HG03460 (cell line): ENCODE data around the gene SLC5A2.
A peak's percentile ranks its signal among the peaks of the same experiment; 100 is the strongest.
"Not testable (repeated sequence)": the region's sequence is repeated elsewhere in the genome, so short reads cannot be mapped to it uniquely, and the experiment has no call there.

Experiments
- ATAC-seq: cut with Tn5 transposase; IDR thresholded peaks from one replicate; pipeline ENCODE4 v1.9.1; 2021; ENCODE audit not compliant: unreplicated experiment

The SLC5A2 gene

DNA sequence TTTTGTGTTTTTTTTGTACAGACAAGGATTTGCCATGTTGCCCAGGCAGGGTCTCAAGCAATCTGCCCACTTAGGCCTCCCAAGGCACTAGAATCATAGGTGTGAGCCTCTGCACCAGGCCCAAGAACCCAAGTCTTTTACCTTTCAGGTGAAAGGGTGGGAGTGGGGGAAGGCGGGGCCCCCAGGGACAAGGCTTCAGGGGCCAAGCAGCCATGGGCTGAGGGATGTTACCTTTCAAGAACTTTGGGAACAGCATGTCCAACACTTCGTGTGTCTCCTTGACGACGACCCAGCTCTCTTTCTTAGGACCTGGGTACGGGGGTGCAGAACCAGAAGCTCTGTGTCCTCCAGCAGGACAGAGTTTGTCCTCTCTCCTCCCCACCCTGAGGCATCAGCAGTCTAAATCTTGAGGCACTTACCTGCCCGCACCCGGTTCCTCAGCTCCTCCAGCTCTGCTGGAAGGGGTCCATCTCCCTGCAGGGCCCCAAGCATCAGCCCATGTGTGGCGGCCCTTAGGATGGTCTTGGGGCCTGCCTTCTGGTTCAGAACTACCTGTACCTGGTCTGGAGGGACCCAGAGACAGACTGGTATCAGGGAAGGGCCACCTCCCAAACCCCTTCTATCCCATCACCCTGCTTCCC, 9.0 kb downstream of the SLC5A2 start:
- ATAC-seq, result no peak

DNA sequence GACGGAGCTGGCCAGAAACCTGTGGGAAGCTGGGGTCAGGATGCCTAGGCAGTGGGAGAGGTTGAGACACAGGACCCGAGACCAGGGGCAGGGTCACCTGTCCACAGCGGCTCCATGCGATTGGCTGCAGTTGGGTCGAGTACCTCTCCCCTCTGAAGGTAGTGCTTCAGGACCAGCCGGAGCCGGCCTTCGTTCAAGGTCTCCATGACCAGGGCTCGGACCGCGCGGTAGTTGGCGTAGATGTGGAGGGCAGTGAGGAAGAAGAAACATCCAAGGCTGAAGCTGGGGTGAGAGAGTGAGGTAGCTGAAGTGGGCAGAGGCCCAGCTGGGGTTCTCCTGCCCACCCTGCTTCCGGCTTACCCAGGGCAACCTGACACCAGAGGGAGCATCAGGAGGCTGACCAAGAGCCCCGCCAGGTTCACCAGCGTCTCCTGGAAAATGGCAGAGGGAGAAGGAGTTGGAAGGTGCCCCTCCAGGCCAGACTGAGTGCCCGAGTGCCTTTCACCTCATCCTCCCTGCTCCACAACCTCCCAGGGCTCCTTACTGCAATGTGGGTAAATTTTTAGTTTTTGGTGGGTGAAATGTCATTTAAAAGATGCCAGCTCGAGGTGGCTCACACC, 10.7 kb downstream of the SLC5A2 start:
- ATAC-seq, result no peak

GRCh38 chr16:31496670-31497069, 13.7 kb downstream of the SLC5A2 start:
- no peak for ATAC-seq

GRCh38 chr16:31498493-31498892, 15.6 kb downstream of the SLC5A2 start:
- no peak for ATAC-seq

- no peak for ATAC-seq
Measured at GRCh38 chr16:31499928-31500327, 17.0 kb downstream of the SLC5A2 start.

GRCh38 chr16:31501226-31501965, 18.5 kb downstream of the SLC5A2 start:
- no peak for ATAC-seq

GRCh38 chr16:31501966-31502348, 19.0 kb downstream of the SLC5A2 start:
- no peak for ATAC-seq

DNA sequence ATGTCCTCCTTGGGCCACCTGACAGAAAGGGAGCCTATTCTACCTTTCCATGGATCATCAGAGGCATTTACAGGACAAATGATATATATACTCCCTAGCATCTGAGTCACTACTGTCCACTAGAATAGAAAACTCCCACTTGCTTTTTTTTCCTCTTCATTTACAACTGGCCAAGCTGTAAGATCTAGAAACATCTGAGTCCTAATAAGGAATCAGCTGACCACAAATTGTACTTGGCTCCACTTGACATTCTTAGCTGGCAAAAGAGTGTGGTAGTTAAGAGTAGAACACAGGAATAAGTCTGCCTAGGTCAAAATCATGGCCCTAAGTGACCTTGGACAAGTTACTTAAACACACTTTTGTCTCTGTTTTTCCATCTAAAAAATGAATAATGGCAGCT, 20.1 kb downstream of the SLC5A2 start:
- ATAC-seq, result no peak

- ATAC-seq, result not testable (repeated sequence)
Measured at GRCh38 chr16:31503555-31503954, 20.6 kb downstream of the SLC5A2 start.

DNA sequence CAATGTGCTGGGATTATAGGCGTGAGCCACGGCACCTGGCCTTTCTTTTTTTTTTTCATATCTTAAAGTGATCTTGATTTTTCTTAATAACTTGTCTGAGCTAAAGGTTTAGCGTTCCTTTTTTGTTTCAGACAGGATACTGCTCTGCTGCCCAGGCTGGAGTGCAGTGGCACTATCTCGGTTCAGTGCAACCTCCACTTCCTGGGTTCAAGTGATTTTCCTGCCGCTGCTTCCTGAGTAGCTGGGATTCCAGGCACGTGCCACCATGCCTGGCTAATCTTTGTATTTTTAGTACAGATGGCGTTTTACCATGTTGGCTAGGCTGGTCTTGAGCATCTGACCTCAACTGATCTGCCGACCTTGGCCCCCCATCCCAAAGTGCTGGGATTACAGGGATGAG, 21.2 kb downstream of the SLC5A2 start:
- ATAC-seq, result no peak

DNA sequence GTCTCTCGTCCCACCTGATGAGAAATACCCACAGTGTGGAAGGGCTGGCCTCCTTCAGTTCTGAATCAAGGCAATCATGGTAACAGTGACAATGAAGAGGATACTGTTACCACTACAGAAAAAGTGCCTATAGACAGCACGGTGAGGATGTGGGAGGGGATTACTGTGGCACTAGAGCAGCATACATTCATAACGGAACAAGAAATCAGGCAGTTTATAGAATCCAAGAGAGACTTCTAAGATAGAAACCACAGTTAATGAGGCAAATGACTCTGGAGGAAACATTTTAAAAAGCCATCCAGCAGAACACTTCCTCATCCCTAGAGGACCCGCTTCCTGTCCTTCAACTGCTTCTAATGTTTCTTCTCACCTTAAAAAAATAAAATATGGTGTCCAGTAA, 22.6 kb downstream of the SLC5A2 start:
- ATAC-seq, result peak; percentile 36

DNA sequence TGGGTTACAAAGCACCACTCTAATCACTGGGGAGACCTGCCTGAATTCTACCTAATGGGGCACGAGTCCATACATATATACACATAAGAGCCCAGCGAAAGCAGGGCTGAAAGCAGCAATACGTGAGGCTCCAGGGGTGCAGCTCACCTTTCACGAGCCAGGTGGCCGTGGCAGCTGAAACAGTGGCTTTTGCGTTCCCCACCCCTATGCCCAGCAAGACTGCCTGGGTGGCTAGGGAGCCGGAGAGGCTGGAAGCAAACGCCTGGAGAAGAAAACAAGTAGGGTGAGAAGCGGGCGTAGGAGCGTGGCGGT, 24.6 kb downstream of the SLC5A2 start:
- no peak for ATAC-seq

DNA sequence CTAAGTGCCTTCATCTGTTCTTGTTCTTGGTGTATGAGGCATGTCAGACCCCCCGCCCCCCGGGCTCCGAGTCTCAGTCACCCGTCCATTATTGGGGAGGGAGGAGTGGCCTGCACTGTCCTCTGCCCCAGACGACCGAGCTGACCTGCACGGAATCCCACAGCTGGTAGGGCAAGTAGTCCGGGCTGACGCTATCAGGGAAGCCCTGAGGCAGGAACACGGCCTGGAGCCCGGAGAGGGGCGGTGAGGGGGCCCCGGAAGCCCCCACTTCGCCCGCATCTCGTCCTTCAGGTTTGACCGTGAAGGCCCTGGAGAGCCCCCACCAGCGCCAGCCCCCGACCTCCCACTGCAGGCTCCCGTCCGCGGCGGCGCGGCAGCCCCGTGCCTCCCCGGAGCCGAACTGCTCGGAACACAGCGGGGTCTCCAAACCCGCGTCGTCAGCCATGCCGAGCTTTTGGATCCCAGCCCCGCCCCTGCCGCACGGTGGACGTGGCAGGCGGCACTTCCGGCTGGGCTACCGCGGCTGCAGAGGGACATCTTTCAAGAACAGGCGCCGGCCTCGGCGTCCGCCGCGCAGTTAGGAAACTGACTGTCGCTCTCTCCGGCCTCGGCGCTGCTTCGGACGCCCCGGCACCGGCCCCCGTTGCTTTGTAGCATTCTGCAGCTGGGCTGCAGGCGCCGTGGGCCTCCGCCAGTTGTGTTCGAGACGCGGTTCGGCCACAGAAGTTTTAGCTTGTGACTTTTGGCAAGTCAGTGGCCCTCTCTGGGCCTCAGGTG, 25.2 kb downstream of the SLC5A2 start, which contains the start of gene RUSF1:
Gene RUSF1 (minus strand): TSS at position 463 of the 777 bp plus-strand sequence. CDS start 18 bp downstream, at position 445.
- ATAC-seq, result peak; percentile 88

DNA sequence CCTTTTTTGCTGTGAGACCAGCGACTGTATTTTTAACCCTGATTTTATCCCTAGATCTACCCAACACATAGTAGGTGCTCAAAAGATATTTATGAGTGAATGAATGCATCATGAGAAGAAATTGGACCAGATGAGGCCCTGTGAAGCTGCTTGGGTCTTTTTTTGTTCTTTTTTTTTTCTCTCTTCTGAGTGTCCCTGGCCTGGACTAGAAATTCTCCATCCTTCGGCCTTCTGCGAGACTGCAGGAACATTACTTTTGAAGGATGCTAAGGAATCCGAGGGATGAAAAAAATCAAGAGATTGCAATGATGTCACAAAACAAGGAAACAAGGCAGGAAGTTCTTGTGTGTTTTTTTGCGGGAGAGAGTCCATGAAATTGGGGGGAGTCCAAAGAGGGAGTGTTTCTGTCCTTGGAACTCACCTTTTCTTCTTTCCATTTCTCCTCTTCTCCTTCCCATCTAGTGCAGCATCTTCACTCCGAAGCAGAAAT, 25.8 kb downstream of the SLC5A2 start:
- ATAC-seq, result no peak

- no peak for ATAC-seq
Measured at GRCh38 chr16:31513126-31513525, 30.2 kb downstream of the SLC5A2 start.

DNA sequence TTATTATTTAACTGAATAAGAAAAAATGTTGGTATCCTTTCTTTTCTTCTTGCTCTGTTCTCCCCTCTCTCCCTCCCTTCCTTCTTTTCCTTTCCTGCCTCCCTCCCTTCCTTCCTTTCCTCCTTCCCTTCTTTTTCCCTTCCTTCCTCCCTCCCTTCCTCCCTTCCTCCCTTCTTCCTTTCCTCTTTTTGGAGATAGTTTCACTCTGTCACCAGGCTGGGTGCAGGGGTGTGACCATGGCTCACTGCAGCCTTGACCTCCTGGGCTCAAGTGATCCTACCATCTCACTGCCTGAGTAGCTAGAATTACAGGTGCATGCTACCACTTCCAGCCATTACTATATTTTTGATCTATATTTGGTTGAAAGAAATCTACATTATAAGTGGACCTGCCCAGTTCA, 31.0 kb downstream of the SLC5A2 start:
- no peak for ATAC-seq

DNA sequence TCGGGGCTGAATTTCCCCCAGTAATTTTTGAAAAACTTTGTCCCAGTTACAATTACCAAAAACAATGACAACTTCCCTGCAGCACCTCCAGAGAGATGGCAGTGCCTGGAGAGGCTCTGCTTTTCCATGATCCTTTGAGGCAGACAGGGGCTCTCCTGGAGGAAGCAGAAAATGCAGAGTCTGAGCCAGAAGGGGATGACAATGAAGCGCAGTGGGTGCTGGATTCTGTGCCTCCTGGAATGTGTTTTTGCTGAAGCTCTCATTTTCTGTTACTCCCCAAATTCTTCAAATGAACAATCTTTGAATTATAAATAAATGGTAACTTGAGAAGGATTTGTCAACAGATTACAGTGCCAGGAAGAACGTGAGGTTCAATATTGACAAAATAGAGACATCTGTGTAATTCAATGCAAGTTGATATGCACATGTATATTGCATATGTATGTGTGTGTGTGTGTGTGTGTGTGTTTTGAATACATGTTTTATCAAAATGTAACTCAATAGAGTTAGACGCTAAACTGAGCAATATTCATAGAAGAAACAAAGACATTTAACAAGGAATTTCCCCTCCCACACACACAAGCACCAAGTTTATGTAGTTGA, 35.0 kb downstream of the SLC5A2 start:
- ATAC-seq, result no peak

DNA sequence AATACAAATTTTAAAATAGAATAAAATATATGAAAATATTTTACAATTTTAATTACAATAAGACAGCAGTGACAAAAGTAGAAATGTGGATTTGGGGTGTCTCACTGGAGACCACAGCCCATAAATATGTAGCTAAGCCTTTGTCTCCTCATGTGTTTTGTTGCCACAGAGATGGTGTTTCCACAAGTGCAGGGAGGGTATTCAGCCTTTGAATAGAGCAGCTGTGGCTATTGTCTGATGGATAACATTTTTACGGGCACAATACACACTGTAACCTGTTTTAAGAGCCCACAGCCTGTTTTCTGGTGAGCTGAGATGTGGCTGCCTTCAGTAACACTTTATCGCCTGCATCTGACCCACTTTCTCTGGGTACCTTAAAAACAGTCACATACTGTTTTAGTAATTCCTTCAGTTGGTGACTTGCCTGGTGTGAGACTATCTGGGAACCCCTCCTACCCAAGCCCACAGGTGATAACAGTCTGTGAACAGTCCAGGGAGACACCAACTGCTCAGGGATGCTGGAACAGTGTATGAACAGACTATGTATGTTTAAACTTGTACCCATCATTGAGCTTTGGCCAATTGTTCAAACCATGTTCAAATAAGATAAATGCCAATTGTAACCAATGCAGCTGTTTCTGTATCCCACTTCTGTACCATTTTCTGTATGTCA, 37.0 kb downstream of the SLC5A2 start:
- ATAC-seq, result no peak

GRCh38 chr16:31521368-31521767, 38.4 kb downstream of the SLC5A2 start:
- ATAC-seq, result no peak

DNA sequence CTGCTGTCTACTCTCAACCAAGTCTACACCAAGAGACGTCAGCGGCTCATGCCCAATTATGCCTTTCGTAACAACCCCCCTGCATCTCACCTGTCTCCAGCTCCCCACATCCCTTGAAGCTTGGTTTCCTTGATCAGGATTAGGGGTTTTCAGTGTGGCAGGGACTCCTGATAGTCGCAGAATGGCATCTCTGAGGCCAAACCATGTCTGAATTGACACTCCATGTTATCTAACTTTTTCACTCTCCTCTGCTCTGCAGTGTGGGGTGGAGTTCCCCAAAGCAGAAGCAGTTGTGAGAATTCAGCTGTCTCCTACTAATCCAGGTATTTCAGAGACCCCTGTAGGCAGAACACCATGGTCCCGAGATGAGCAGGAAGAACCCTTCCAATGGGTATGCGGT, 39.1 kb downstream of the SLC5A2 start:
- ATAC-seq, result no peak
